K562 (cell line): ENCODE results near the gene APOO. TPM values are rescaled to one million over a fixed set of nuclear protein-coding genes. Genes with fewer than 3 reads are reported as not detected.

Experiments
- ATF1 ChIP-seq, 2 experiments: fragments of 450-650 bp in 1 of 2; IDR thresholded peaks; 2 replicates each; pipeline ENCODE4 v1.6.1; 2016; ENCODE audit warnings: missing compliant biosample characterization in 1 of 2, missing genetic modification characterization in 1 of 2
- CC2D1A ChIP-seq: fragments of 450-650 bp; IDR thresholded peaks from 2 replicates; pipeline ENCODE4 v1.6.1; 2017; ENCODE audit warnings: mild to moderate bottlenecking
- EWSR1 ChIP-seq: fragments of 450-650 bp; IDR thresholded peaks from 2 replicates; pipeline ENCODE4 v1.6.1; 2018; ENCODE audit warnings: borderline replicate concordance, mild to moderate bottlenecking, low read depth, moderate library complexity; ENCODE audit not compliant: partially characterized antibody
- HNRNPK ChIP-seq: fragments of 200-400 bp; formaldehyde crosslinking; IDR thresholded peaks from one replicate; pipeline ENCODE4 v1.6.1; 2018; ENCODE audit warnings: mild to moderate bottlenecking, low read depth, low read length; ENCODE audit not compliant: poor library complexity, severe bottlenecking
- MNT ChIP-seq, 2 experiments: fragments of 450-650 bp; conservative IDR thresholded peaks; 2 replicates each; pipeline ENCODE4 v1.6.1; 2017; ENCODE audit warnings: mild to moderate bottlenecking in 2 of 2, moderate library complexity in 2 of 2
- NR4A1 ChIP-seq, 2 experiments: fragments of 250-450 bp in 1 of 2; fragments of 450-650 bp in 1 of 2; sonication (Bioruptor Pico) in 1 of 2; IDR thresholded peaks; 2 replicates each; pipeline versions ENCODE4 v1.4.0 to v1.6.1; 2016 to 2020; ENCODE audit warnings: mild to moderate bottlenecking in 2 of 2, missing compliant biosample characterization in 1 of 2, missing genetic modification characterization in 1 of 2, moderate library complexity in 1 of 2
- POLR2B ChIP-seq: fragments of 450-650 bp; IDR thresholded peaks from 2 replicates; pipeline ENCODE4 v1.6.1; 2018; ENCODE audit warnings: low read depth; ENCODE audit not compliant: partially characterized antibody
- ZKSCAN8 ChIP-seq: fragments of 200-800 bp; sonication (Bioruptor generic); IDR thresholded peaks from 2 replicates; pipeline ENCODE4 v1.6.1; 2016; ENCODE audit warnings: missing genetic modification characterization, missing compliant biosample characterization
- ZNF518B ChIP-seq: fragments of 250-450 bp; sonication (Bioruptor Pico); IDR thresholded peaks from 2 replicates; pipeline ENCODE4 v1.5.0; 2021; ENCODE audit warnings: mild to moderate bottlenecking, moderate library complexity
- ZNF696 ChIP-seq: fragments of 250-450 bp; sonication (Bioruptor Pico); conservative IDR thresholded peaks from 2 replicates; pipeline ENCODE4 v1.4.0; 2020; ENCODE audit warnings: mild to moderate bottlenecking, moderate library complexity
- polyA plus RNA-seq, 8 experiments: library from polyadenylated mRNA; depleted of rRNA in 4 of 8; stranded (reverse) in 5 of 8; unstranded in 3 of 8; fragments of >200 nt; fragmentation: Nextera tagmentation in 2 of 8; fragmentation: Illumina TruSeq in 1 of 8; extraction: Ambion mirVana in 2 of 8; extraction: Trizol in 1 of 8; gene quantifications; 2 replicates each; pipeline versions ENCODE4 v1.2.1 to v1.2.3, GENCODE V29; 2011 to 2014; ENCODE audit warnings: inconsistent platforms in 1 of 8, missing spikeins in 1 of 8
- total RNA-seq, 7 experiments: library from RNA; depleted of rRNA in 6 of 7; stranded (reverse); fragments of >200 nt in 6 of 7; fragmentation: Illumina TruSeq in 2 of 7; extraction: Trizol in 2 of 7; gene quantifications; 2 replicates each; pipeline versions ENCODE4 v1.2.1 to v1.2.3, GENCODE V29; 2011 to 2021; ENCODE audit warnings: low replicate concordance in 1 of 7
- TF ChIP-seq, protein P1 (sequence below): sonication (generic); formaldehyde crosslinking; IDR thresholded peaks from 2 replicates; pipeline ENCODE4 v1.8.0; 2022; ENCODE audit warnings: mild to moderate bottlenecking, missing genetic modification reagents
- TF ChIP-seq, protein P2 (sequence below): fragments of 200-800 bp; sonication (Bioruptor generic); IDR thresholded peaks from 2 replicates; pipeline ENCODE4 v1.6.1; 2017; ENCODE audit warnings: missing genetic modification characterization, missing compliant biosample characterization
- TF ChIP-seq, protein P3 (sequence below): sonication (generic); formaldehyde crosslinking; IDR thresholded peaks from 2 replicates; pipeline ENCODE4 v1.5.0; 2020; ENCODE audit warnings: missing genetic modification reagents
- TF ChIP-seq, protein P4 (sequence below): sonication (generic); formaldehyde crosslinking; IDR thresholded peaks from 2 replicates; pipeline ENCODE4 v1.8.0; 2023; ENCODE audit warnings: mild to moderate bottlenecking, missing genetic modification reagents

APOO gene
- total and polyA plus RNA-seq, 9 of the 15 experiments (the other 6 are each of a cell fraction or from before 2014, with no cell fraction given), result 37.3 to 76.4 (median 60.8) TPM

DNA sequence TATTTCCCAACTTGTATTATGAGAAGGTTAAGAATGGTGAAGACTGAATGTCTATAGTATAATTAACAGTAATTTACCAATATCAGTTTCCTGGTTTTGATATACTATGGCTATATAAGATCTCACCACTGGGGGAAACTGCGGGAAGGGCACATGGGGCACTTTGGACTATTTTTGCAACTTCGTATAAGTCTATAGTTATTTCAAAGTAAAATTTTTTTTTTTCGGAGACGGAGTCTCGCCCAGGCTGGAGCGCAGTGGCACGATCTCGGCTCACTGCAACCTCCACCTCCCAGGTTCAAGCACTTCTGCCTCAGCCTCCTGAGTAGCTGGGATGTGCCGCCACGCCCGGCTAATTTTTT, 46.2 kb upstream of the APOO start (continued):
- TF ChIP-seq MNT (conservative IDR thresholded peaks at IDR 0.05) (0 out of 4 replicates have a peak, but pooled peaks of 1 of the 2 experiments have one; percentile 14), ZNF696 (no peak), POLR2B (no peak), NR4A1 (CRISPR knock-in tag; IDR thresholded peaks at IDR 0.05) (no peak), NR4A1 (tag; IDR thresholded peaks at IDR 0.05) (peak; percentile 11; the same call in 1 of the 2 replicates), ZNF518B (CRISPR knock-in tag) (no peak), EWSR1 (no peak), CC2D1A (no peak), ATF1 (CRISPR knock-in tag; IDR thresholded peaks at IDR 0.05) (no peak), ATF1 (tag; IDR thresholded peaks at IDR 0.05) (no peak), ZKSCAN8 (CRISPR knock-in tag) (0 out of 2 replicates have a peak, but pooled peaks have one; percentile 40), HNRNPK (no peak)
- TF ChIP-seq, protein P1, sequence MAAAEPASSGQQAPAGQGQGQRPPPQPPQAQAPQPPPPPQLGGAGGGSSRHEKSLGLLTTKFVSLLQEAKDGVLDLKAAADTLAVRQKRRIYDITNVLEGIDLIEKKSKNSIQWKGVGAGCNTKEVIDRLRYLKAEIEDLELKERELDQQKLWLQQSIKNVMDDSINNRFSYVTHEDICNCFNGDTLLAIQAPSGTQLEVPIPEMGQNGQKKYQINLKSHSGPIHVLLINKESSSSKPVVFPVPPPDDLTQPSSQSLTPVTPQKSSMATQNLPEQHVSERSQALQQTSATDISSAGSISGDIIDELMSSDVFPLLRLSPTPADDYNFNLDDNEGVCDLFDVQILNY (CRISPR knock-in tag), result no peak
- TF ChIP-seq, protein P2, sequence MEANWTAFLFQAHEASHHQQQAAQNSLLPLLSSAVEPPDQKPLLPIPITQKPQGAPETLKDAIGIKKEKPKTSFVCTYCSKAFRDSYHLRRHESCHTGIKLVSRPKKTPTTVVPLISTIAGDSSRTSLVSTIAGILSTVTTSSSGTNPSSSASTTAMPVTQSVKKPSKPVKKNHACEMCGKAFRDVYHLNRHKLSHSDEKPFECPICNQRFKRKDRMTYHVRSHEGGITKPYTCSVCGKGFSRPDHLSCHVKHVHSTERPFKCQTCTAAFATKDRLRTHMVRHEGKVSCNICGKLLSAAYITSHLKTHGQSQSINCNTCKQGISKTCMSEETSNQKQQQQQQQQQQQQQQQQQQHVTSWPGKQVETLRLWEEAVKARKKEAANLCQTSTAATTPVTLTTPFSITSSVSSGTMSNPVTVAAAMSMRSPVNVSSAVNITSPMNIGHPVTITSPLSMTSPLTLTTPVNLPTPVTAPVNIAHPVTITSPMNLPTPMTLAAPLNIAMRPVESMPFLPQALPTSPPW (CRISPR knock-in tag), result peak; percentile 14; the same call in 1 of the 2 replicates
- TF ChIP-seq, protein P3, sequence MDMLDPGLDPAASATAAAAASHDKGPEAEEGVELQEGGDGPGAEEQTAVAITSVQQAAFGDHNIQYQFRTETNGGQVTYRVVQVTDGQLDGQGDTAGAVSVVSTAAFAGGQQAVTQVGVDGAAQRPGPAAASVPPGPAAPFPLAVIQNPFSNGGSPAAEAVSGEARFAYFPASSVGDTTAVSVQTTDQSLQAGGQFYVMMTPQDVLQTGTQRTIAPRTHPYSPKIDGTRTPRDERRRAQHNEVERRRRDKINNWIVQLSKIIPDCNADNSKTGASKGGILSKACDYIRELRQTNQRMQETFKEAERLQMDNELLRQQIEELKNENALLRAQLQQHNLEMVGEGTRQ (CRISPR knock-in tag), result no peak
- TF ChIP-seq, protein P4, sequence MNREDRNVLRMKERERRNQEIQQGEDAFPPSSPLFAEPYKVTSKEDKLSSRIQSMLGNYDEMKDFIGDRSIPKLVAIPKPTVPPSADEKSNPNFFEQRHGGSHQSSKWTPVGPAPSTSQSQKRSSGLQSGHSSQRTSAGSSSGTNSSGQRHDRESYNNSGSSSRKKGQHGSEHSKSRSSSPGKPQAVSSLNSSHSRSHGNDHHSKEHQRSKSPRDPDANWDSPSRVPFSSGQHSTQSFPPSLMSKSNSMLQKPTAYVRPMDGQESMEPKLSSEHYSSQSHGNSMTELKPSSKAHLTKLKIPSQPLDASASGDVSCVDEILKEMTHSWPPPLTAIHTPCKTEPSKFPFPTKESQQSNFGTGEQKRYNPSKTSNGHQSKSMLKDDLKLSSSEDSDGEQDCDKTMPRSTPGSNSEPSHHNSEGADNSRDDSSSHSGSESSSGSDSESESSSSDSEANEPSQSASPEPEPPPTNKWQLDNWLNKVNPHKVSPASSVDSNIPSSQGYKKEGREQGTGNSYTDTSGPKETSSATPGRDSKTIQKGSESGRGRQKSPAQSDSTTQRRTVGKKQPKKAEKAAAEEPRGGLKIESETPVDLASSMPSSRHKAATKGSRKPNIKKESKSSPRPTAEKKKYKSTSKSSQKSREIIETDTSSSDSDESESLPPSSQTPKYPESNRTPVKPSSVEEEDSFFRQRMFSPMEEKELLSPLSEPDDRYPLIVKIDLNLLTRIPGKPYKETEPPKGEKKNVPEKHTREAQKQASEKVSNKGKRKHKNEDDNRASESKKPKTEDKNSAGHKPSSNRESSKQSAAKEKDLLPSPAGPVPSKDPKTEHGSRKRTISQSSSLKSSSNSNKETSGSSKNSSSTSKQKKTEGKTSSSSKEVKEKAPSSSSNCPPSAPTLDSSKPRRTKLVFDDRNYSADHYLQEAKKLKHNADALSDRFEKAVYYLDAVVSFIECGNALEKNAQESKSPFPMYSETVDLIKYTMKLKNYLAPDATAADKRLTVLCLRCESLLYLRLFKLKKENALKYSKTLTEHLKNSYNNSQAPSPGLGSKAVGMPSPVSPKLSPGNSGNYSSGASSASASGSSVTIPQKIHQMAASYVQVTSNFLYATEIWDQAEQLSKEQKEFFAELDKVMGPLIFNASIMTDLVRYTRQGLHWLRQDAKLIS (CRISPR knock-in tag), result no peak
